Measurements from ENCODE around the gene CCDC69.
A peak's percentile ranks its signal among the peaks of the same experiment; 100 is the strongest.
"Not testable (repeated sequence)": the region's sequence is repeated elsewhere in the genome, so short reads cannot be mapped to it uniquely, and the experiment has no call there.

CCDC69 gene

DNA sequence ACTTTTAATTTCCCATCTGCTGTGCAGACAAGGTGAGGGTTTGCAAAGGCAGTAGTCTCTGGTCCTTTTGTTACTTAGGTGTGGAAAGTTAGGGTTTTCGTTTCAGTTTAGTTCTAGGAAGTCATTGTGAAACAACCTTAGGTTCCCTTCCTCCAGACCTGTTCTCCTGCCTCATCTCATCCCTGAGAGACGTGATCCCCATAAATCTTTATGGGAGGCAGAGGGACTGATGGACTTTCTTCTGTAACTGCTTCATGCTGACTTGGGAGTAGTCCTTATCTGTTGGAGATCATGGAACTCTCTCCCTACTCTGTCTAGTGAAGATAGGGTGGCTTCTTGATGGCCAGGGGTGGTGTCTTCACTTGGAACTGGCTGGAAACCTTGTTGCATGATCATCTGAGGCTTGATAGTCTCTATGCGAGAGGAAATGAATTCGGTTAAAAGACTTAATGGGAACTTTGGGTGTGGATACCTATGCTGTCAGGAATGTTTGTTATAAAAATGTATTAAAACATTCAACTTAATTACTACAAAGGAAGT, 21.9 kb upstream of the CCDC69 start:
- no peak for DNase-seq (ENCODE audit: low spot score)

DNA sequence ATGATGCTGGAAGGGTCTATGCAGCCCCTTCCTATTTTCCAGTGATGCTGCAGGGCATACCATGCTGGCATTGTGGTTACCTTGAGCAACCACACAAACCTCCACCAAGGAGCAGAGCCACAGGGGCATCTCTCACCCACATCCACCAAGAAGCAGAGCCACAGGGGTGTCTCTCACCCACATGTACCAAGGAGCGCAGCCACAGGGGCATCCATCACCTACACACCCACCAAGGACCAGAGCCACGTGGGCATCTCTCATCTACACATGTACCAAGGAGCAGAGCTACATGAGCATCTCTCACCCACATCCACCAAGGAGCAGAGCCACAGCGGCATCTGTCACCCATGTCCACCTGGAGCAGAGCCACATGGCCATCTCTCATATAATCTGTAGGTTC, 20.3 kb upstream of the CCDC69 start:
- no peak for DNase-seq (ENCODE audit: low spot score)

- DNase-seq (ENCODE audit: low spot score), result no peak
Observed at GRCh38 chr5:151243564-151243963, 19.7 kb upstream of the CCDC69 start.

DNA sequence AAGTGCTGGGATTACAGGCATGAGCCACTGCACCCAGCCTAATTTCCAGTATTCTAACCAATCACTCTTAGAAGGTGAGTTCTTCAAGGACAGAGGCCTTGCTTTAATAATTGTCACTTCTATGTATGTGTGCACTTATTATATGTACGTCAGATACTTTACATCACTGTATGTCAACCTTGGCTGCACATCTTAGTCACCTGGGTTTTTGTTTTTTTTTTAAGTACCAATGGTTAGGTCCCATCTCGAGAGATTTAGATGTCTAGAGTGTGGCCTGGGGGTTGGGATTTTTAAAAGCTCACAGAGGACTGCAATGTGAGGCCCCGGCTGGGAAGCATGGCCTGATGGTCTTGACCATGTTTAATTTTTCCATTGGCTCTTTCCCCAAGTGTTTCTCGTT, 19.2 kb upstream of the CCDC69 start:
- DNase-seq (ENCODE audit: low spot score), result no peak

DNA sequence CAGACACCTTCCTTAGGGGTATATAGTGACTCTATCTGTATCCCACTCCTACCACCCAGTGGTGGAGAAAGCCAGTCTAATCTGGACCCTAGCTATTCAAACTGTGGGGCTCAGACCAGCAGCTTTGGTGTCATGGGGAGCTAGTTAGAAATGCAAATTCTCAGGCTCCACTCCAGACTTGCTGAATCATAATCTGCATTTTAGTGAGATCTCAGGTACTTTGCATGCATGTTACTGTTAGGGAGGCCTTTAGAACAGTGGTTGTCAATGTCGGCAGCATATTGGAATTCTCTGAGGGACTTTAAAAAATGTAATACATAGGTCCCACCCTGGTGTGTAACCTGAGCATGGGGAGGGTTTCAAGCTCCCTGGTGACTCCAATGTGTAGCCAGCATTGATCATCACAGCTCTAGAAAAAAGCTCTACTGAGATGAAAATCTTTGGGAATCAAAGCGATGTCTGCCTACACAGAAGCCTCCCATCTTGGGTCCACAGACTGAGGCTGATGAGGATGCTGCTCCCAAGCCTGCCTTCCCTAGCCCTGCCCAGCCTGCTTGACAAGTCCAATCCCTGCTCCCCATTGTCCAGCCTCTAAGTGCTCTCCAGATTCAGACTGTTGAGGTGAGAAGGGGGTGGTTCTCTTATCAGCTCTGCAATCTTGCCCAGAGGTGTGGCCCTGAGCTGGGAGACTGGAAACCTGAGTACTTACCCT, 17.2 kb upstream of the CCDC69 start:
- no peak for DNase-seq (ENCODE audit: low spot score)

GRCh38 chr5:151240268-151240835, 16.5 kb upstream of the CCDC69 start:
- not testable (repeated sequence) for DNase-seq (ENCODE audit: low spot score)

- peak; percentile 54 for DNase-seq (ENCODE audit: low spot score)
Observed at GRCh38 chr5:151239237-151239861, 15.5 kb upstream of the CCDC69 start.

DNA sequence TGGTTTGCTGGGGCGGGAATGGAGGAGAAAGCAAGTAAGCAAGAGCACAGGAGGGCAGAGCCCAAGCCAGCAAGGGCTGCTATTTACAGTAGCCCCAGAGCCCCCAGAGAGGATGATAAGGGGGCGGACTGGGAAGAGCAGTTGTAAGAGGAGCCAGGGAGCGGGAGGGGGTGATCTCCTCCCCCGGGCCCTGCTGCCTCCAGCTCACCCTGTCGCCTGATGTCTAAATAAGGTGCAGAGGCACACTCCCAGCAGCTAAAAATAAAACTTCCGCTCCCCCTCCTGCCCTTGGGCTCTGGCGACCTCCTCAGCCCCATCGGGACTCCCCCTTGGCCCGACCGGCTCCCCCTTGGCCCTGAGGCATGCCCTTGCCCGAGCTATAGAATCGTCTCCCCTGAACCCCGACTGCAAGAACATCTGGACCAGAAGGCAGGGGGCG, 14.4 kb upstream of the CCDC69 start:
- DNase-seq (ENCODE audit: low spot score), result no peak

GRCh38 chr5:151237685-151238084, 13.8 kb upstream of the CCDC69 start:
- no peak for DNase-seq (ENCODE audit: low spot score)

DNA sequence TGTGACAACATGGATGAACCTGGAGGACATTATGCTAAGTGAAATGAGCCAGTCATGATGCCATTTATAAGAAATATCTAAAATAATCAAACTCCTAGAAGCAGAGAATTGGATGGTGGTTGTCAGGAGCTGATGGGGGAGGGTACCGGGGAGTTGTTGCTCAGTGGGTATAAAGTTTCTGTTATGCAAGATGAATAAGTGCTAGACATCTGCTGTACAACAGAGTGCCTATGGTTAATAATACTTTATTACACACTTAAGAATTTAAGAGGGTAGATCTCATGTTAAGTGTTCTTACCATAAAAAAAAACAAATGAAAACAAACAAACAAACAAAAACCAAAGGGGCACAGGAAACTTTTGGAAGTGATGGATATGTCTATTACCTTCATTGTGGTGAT, 13.0 kb upstream of the CCDC69 start:
- no peak for DNase-seq (ENCODE audit: low spot score)

GRCh38 chr5:151235239-151235571, 11.3 kb upstream of the CCDC69 start:
- DNase-seq (ENCODE audit: low spot score), result not testable (repeated sequence)

DNA sequence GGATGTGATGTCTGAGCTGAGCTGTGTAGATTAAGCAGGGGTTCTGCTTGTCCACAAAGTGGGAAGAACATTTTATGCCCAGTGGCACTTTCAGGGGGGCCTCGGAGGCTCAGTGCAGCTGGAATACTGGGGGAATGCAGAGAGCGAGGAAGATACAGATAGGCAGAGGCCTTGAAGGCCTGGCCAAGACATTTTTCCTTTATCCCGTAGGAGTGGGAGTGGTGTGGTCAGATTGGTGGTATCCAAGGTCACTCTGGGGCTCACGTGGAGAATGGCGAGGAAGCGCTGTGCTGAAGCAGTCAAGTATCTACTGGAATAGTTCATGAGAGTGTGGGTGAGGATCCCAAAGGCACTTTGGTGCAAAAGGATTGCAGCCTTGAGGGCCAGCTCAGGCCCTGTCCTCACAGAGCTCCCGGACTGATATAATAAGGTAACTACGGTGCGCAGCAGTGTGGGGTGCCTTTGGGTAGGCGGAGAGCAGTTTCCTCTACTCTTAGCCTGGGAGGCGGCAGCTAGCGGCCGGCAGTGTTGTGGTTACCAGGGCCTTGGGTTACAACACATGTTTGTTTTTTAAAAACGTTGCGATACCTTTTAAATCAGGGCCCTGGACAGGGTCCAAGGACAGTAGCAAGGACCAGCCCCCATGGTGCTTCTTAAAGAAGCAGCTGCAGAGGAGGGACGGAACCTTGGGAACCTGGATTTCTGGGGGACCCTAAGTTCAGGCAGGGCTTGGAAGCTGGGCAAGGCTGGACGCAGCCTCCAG, 10.8 kb upstream of the CCDC69 start:
- DNase-seq (ENCODE audit: low spot score), result no peak

- DNase-seq (ENCODE audit: low spot score), result no peak
Observed at GRCh38 chr5:151233616-151234085, 9.8 kb upstream of the CCDC69 start.

DNA sequence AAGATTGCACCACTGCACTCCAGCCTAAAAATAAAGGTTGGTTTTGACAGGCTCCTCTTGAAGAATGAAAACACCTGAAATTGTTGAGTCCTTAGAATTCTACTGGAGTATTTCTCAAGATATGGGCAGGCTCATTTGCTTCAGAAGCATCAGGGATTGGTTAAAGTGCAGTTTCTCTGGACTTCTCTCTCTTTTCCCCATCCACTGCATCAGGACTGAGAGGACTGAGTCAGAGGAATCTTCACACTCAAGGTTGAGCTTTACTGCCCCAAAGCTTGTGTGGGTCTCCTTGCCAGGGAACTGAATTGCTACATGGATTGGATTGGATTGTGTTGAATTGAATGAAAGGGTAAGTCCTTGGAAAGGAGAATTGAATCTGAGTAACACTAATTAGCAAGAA, 7.5 kb upstream of the CCDC69 start:
- no peak for DNase-seq (ENCODE audit: low spot score)

DNA sequence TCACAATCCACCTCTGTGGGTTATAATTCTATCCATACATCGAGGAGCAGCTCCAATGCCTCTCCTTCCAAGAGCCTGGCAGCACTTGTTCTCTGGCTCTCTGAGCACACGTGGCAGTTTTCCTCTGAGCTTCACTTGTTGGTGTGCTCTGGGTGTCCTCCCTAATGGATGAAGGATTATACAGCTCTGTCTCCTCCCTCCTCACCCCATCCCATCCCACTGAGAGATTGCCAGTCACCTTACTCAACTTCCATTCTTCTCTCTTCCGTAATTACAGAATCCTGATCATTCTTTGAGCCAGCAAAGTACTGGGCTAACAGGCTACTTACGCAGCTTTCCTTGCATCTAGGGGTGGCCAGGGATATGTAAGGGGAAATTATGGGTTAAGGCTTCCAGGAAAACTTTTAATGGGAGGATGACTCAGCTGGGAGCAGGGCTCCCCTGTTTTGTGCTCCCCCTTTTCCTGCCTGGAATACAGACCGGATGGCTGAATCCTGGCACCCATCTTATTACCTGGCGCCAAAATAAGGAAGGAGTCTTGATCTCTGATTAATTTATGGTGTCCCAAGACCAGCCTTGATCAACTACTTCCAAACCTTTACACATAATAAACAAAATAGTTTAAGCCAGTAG, 6.3 kb upstream of the CCDC69 start:
- no peak for DNase-seq (ENCODE audit: low spot score)

DNA sequence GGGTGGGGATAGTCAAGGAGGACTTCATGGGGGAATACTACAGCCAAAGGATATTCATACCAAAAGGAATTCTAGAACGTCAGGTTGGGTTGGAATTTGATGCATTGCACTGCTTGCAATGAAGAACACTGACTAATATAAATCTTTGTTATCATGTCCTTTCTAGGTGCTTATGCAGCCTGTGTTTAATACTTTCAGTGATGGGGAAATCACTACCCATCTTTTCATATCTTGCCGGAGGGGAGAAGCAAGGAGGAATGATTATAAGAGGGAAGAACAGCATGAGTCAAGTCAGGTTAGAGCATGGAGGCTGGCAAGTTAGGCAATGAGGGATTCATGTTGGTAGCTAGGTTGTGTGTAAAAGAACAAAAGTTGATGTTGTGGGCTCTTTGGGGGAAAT, 5.1 kb upstream of the CCDC69 start:
- no peak for DNase-seq (ENCODE audit: low spot score)

- no peak for DNase-seq (ENCODE audit: low spot score)
Observed at GRCh38 chr5:151227918-151228447, 4.1 kb upstream of the CCDC69 start.

- DNase-seq (ENCODE audit: low spot score), result no peak
Observed at GRCh38 chr5:151225475-151225874, 1.6 kb upstream of the CCDC69 start.

DNA sequence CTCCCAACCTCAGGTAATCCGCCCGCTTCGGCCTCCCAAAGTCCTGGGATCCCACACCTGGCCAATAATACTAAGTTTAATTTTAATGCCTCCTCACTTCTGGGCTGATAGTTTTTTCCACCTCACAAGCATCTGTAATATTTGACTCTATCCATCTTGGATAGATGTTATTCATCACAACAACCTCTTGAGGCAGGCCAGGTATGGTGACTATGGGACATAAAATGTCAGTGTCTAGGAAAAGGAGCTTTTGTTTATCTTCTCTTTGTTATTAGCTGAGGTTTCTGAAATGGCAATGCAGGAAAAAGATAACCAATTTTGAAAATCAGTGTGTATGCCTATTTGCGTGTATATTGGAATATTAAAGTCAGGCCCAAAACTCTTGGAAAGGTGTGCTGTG, 1.2 kb upstream of the CCDC69 start:
- DNase-seq (ENCODE audit: low spot score), result no peak

DNA sequence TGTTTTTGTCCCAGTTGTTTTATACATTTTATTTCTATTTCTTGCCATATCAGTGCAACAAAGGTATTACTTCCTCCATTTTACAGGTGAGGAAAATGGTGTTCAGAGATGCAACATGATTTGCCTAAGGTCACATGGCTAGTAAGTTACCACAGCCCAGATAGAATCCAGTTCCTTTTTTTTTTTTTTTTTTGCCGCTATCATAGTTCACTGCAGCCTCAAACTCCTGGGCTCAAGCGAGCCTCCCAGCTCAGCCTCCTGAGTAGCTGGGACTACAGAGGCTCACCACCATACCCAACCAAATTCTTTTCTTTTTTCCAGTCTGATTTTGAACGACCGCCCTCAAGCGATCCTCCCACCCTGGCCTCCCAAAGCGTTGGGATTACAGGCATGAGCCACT, 480 bp upstream of the CCDC69 start:
- DNase-seq (ENCODE audit: low spot score), result no peak

- DNase-seq (ENCODE audit: low spot score), result no peak
Observed at GRCh38 chr5:151222790-151223446, 974 bp downstream of the CCDC69 start.
